Glutamatergic neuron (in vitro differentiated cells): ENCODE measurements around the gene CAV3. TPM values are rescaled to one million over a fixed set of nuclear protein-coding genes. Genes with fewer than 3 reads are reported as not detected.
"Not testable (repeated sequence)": the region's sequence is repeated elsewhere in the genome, so short reads cannot be mapped to it uniquely, and the experiment has no call there.

Source experiments
- DNase-seq: peaks from one replicate; pipeline ENCODE4 v3.0.0; 2022
- H3K27ac Mint-ChIP-seq: one replicate; pipeline ENCODE4 v1.8.0; 2020; ENCODE audit warnings: mild to moderate bottlenecking, mixed read lengths, inconsistent platforms; ENCODE audit not compliant: unreplicated experiment
- H3K27me3 Mint-ChIP-seq: one replicate; pipeline ENCODE4 v1.8.0; 2020; ENCODE audit warnings: mild to moderate bottlenecking, moderate library complexity, mixed read lengths, inconsistent platforms; ENCODE audit not compliant: unreplicated experiment
- H3K36me3 Mint-ChIP-seq: one replicate; pipeline ENCODE4 v1.8.0; 2020; ENCODE audit warnings: mild to moderate bottlenecking, mixed read lengths, inconsistent platforms; ENCODE audit not compliant: unreplicated experiment
- H3K4me1 Mint-ChIP-seq: one replicate; pipeline ENCODE4 v1.8.0; 2020; ENCODE audit warnings: mild to moderate bottlenecking, low read depth, mixed read lengths, inconsistent platforms; ENCODE audit not compliant: unreplicated experiment
- H3K4me3 Mint-ChIP-seq: one replicate; pipeline ENCODE4 v1.8.0; 2020; ENCODE audit warnings: mild to moderate bottlenecking, mixed read lengths, inconsistent platforms; ENCODE audit not compliant: unreplicated experiment
- H3K9me3 Mint-ChIP-seq: one replicate; pipeline ENCODE4 v1.8.0; 2020; ENCODE audit warnings: mild to moderate bottlenecking, moderate library complexity, mixed read lengths, inconsistent platforms; ENCODE audit not compliant: unreplicated experiment
- CTCF ChIP-seq: fragments of 200-600 bp; sonication (generic); IDR thresholded peaks from one replicate; pipeline ENCODE4 v1.5.0; 2021; ENCODE audit not compliant: partially characterized antibody, unreplicated experiment
- total RNA-seq: library from RNA; stranded (reverse); fragmentation: NEBNext Ultra II Directional; extraction: Animal tissue kit (Norgen Biotek cat#: 25700); gene quantifications from one replicate; pipeline ENCODE4 v1.2.1, GENCODE V29; 2021; ENCODE audit not compliant: unreplicated experiment

The CAV3 gene
- total RNA-seq, 1 donor from 2014 or later: 0.29 TPM

- DNase-seq: peak; percentile 66
- peaks cover 11% of the 10 kb centered on the region for H3K36me3 Mint-ChIP-seq
- peaks cover 7% of the 10 kb centered on the region for H3K27me3 Mint-ChIP-seq
- no peak for TF ChIP-seq CTCF
- H3K27ac Mint-ChIP-seq: peak overlapping the region; percentile 93
- peaks cover 23% of the 10 kb centered on the region for H3K9me3 Mint-ChIP-seq
- peaks cover 39% of the 10 kb centered on the region for H3K4me1 Mint-ChIP-seq
- peak overlapping the region; percentile 47 for H3K4me3 Mint-ChIP-seq
Observed at GRCh38 chr3:8709801-8710507, 23.6 kb upstream of the CAV3 start.

GRCh38 chr3:8712045-8712907, 21.3 kb upstream of the CAV3 start:
- Mint-ChIP-seq H3K4me1 (peaks cover 37% of the 10 kb centered on the region), H3K27ac (peak overlapping the region; percentile 72), H3K36me3 (peaks cover 9% of the 10 kb centered on the region), H3K4me3 (no peak overlapping the region), H3K27me3 (peaks cover 7% of the 10 kb centered on the region), H3K9me3 (peaks cover 16% of the 10 kb centered on the region)
- TF ChIP-seq CTCF: no peak
- no peak for DNase-seq

GRCh38 chr3:8712908-8713255, 20.7 kb upstream of the CAV3 start:
- peaks cover 9% of the 10 kb centered on the region for H3K36me3 Mint-ChIP-seq
- peak overlapping the region; percentile 34 for H3K4me3 Mint-ChIP-seq
- H3K9me3 Mint-ChIP-seq: peaks cover 16% of the 10 kb centered on the region
- DNase-seq: no peak
- H3K27ac Mint-ChIP-seq: peak overlapping the region; percentile 72
- TF ChIP-seq CTCF: no peak
- H3K27me3 Mint-ChIP-seq: peaks cover 7% of the 10 kb centered on the region
- peaks cover 36% of the 10 kb centered on the region for H3K4me1 Mint-ChIP-seq

GRCh38 chr3:8713901-8714759, 19.5 kb upstream of the CAV3 start:
- Mint-ChIP-seq H3K27ac (no peak overlapping the region), H3K27me3 (peaks cover 7% of the 10 kb centered on the region), H3K9me3 (peaks cover 13% of the 10 kb centered on the region), H3K36me3 (peaks cover 9% of the 10 kb centered on the region), H3K4me3 (no peak overlapping the region), H3K4me1 (peaks cover 29% of the 10 kb centered on the region)
- peak; percentile 47 for DNase-seq
- TF ChIP-seq CTCF: peak; percentile 62

- not testable (repeated sequence) for H3K9me3 Mint-ChIP-seq, H3K27ac Mint-ChIP-seq, H3K4me3 Mint-ChIP-seq, DNase-seq, H3K27me3 Mint-ChIP-seq, H3K36me3 Mint-ChIP-seq
- peaks cover 15% of the 10 kb centered on the region for H3K4me1 Mint-ChIP-seq
Observed at GRCh38 chr3:8715757-8716156, 17.8 kb upstream of the CAV3 start.
